K562 (cell line): ENCODE measurements around the gene MLLT3. TPM values are rescaled to one million over a fixed set of nuclear protein-coding genes. Genes with fewer than 3 reads are reported as not detected.

Experiments used
- ATAC-seq: fragments of 200-7000 bp; cut with Tn5 transposase; 3 replicates; pipeline ENCODE4 v1.9.1; 2020; ENCODE audit warnings: moderate library complexity
- BruUV-seq: library from RNA; stranded (reverse); fragments of 400-500 nt; replicated peaks from 2 replicates; lab custom pipeline; 2021; lab: Mats Ljungman, UMichigan
- CTCF ChIA-PET: fragments of 300-600 bp; formaldehyde crosslinking; extraction: SDS; loops from one replicate; lab custom pipeline; 2021; ENCODE audit warnings: low intra/inter-chr PET ratio; lab: Yijun Ruan, JAX
- POLR2A ChIA-PET: fragments of 300-600, 350-650 bp; sonication (Branson Sonifier 250); formaldehyde crosslinking; extraction: SDS; loops from one replicate; lab custom pipeline; 2021; ENCODE audit warnings: antibody characterized with exemption, inconsistent platforms; lab: Yijun Ruan, JAX
- DNase-seq, 4 experiments: peaks; one replicate each; pipeline versions ENCODE4 v3.0.0 to v3.0.0-alpha.2; 2011 to 2018; ENCODE audit warnings: low spot score in 3 of 4, mixed read lengths in 3 of 4; ENCODE audit errors: extremely low read depth in 1 of 4
- FAIRE-seq: peaks from 2 replicates; lab custom pipeline; 2011; peaks lifted over from hg19 to GRCh38; lab: Jason Lieb, UNC
- H2AFZ ChIP-seq: 2 replicates; pipeline ENCODE4 v1.6.0; 2011; ENCODE audit warnings: low read depth, low read length, control low read depth, inconsistent platforms
- H3K27ac ChIP-seq: fragments of 200-600 bp; 3 replicates; pipeline ENCODE4 v1.8.0; 2011; ENCODE audit warnings: low read depth, mild to moderate bottlenecking, control low read depth, inconsistent platforms, low read length, moderate library complexity, mixed read lengths; ENCODE audit errors: extremely low read depth
- H3K27me3 ChIP-seq, 2 experiments: fragments of 300-600 bp in 1 of 2; 2 replicates in 1 of 2; 3 replicates in 1 of 2; pipeline versions ENCODE4 v1.6.0 to v1.8.0; 2011; ENCODE audit warnings: inconsistent platforms in 2 of 2, low read length in 2 of 2, mild to moderate bottlenecking in 1 of 2, mixed read lengths in 1 of 2, moderate library complexity in 1 of 2; ENCODE audit not compliant: control insufficient read depth in 2 of 2, insufficient read depth in 2 of 2
- H3K36me3 ChIP-seq: fragments of 300-600 bp; 3 replicates; pipeline ENCODE4 v1.8.0; 2011; ENCODE audit warnings: mild to moderate bottlenecking, low read length, inconsistent platforms; ENCODE audit not compliant: control insufficient read depth, insufficient read depth
- H3K4me1 ChIP-seq, 2 experiments: fragments of 200-600 bp in 1 of 2; replicated peaks in 1 of 2; 2 replicates in 1 of 2; 3 replicates in 1 of 2; pipeline versions ENCODE4 v1.5.1 to v1.8.0; 2011; ENCODE audit warnings: inconsistent platforms in 2 of 2, low read length in 2 of 2, mild to moderate bottlenecking in 1 of 2, mixed read lengths in 1 of 2, moderate library complexity in 1 of 2; ENCODE audit not compliant: control insufficient read depth in 2 of 2, insufficient read depth in 2 of 2
- H3K4me2 ChIP-seq: 2 replicates; pipeline ENCODE4 v1.6.1; 2011; ENCODE audit warnings: low read length, control low read depth, inconsistent platforms, mixed read lengths; ENCODE audit not compliant: insufficient read depth
- H3K4me3 ChIP-seq: fragments of 200-600 bp; sonication (generic), shearing (Covaris generic); 2 replicates; pipeline ENCODE4 v1.5.1; 2016; ENCODE audit warnings: control low read depth, inconsistent platforms
- H3K79me2 ChIP-seq: fragments of 200-600 bp; 3 replicates; pipeline ENCODE4 v1.8.0; 2011; ENCODE audit warnings: low read length, inconsistent platforms; ENCODE audit not compliant: control insufficient read depth, insufficient read depth
- H3K9ac ChIP-seq, 2 experiments: 2 replicates each; pipeline versions ENCODE4 v1.6.0 to v1.6.1; 2011; ENCODE audit warnings: low read depth in 2 of 2, low read length in 2 of 2, control low read depth in 1 of 2, inconsistent platforms in 1 of 2, mild to moderate bottlenecking in 1 of 2, mixed read lengths in 1 of 2; ENCODE audit not compliant: insufficient read depth in 1 of 2
- H3K9me1 ChIP-seq: one replicate; pipeline ENCODE4 v1.6.0; 2011; ENCODE audit warnings: inconsistent platforms, mild to moderate bottlenecking, low read length, moderate library complexity; ENCODE audit not compliant: control insufficient read depth, insufficient read depth
- H3K9me3 ChIP-seq: replicated peaks from 2 replicates; pipeline ENCODE4 v1.5.1; 2011; ENCODE audit warnings: low read depth, low read length, inconsistent platforms; ENCODE audit not compliant: control insufficient read depth, insufficient read depth
- H4K20me1 ChIP-seq: replicated peaks from 2 replicates; pipeline ENCODE4 v1.6.1; 2011; ENCODE audit warnings: low read length, inconsistent platforms, mixed read lengths; ENCODE audit not compliant: control insufficient read depth, insufficient read depth
- CREM ChIP-seq: IDR thresholded peaks from 2 replicates; pipeline ENCODE4 v1.6.1; 2014; ENCODE audit warnings: antibody characterized with exemption, low read depth
- FIP1L1 ChIP-seq: fragments of 200-400 bp; formaldehyde crosslinking; IDR thresholded peaks from 2 replicates; pipeline ENCODE4 v1.6.1; 2018; ENCODE audit warnings: mild to moderate bottlenecking, low read depth, low read length; ENCODE audit not compliant: poor library complexity, severe bottlenecking
- HNRNPK ChIP-seq: fragments of 200-400 bp; formaldehyde crosslinking; IDR thresholded peaks from one replicate; pipeline ENCODE4 v1.6.1; 2018; ENCODE audit warnings: mild to moderate bottlenecking, low read depth, low read length; ENCODE audit not compliant: poor library complexity, severe bottlenecking
- PHF20 ChIP-seq: fragments of 450-650 bp; IDR thresholded peaks from 2 replicates; pipeline ENCODE4 v1.6.1; 2018; ENCODE audit not compliant: partially characterized antibody
- POLR2A ChIP-seq: fragments of 450-650 bp; conservative IDR thresholded peaks from 2 replicates; pipeline ENCODE4 v1.6.1; 2016
- ZNF174 ChIP-seq: fragments of 250-450 bp; sonication (Bioruptor Pico); IDR thresholded peaks from 2 replicates; pipeline ENCODE4 v1.4.0; 2020; ENCODE audit warnings: mild to moderate bottlenecking
- ZNF436 ChIP-seq: fragments of 250-450, 450-650 bp; sonication (Bioruptor Pico); formaldehyde crosslinking; IDR thresholded peaks from 2 replicates; pipeline ENCODE4 v1.7.0; 2020; ENCODE audit warnings: mild to moderate bottlenecking
- ZZZ3 ChIP-seq: fragments of 450-650 bp; IDR thresholded peaks from 2 replicates; pipeline ENCODE4 v1.6.1; 2016; ENCODE audit warnings: antibody characterized with exemption, mild to moderate bottlenecking, moderate library complexity
- WGBS: fragments of 100-300 bp; shearing (Covaris generic); methylation state at CpG from one replicate; pipeline ENCODE4 v1.1.6; 2016; ENCODE audit warnings: low coverage, mixed read lengths; ENCODE audit not compliant: insufficient coverage; ENCODE audit errors: missing lambda C conversion rate; 5-methylcytosine and 5-hydroxymethylcytosine counted together
- in situ Hi-C: fragments of 300-500 bp; cut with MboI; formaldehyde crosslinking; loops from 4 replicates; pipeline ENCODE4 v1.15.0; 2018; ENCODE audit warnings: inconsistent platforms, mixed read lengths
- intact Hi-C: fragments of 100-400 bp; cut with micrococcal nuclease; formaldehyde crosslinking; loops from 2 replicates; pipeline ENCODE4 v1.14.2; 2022
- polyA plus RNA-seq, 8 experiments: library from polyadenylated mRNA; depleted of rRNA in 4 of 8; stranded (reverse) in 5 of 8; unstranded in 3 of 8; fragments of >200 nt; fragmentation: Nextera tagmentation in 2 of 8; fragmentation: Illumina TruSeq in 1 of 8; extraction: Ambion mirVana in 2 of 8; extraction: Trizol in 1 of 8; gene quantifications; 2 replicates each; pipeline versions ENCODE4 v1.2.1 to v1.2.3, GENCODE V29; 2011 to 2014; ENCODE audit warnings: inconsistent platforms in 1 of 8, missing spikeins in 1 of 8
- total RNA-seq, 7 experiments: library from RNA; depleted of rRNA in 6 of 7; stranded (reverse); fragments of >200 nt in 6 of 7; fragmentation: Illumina TruSeq in 2 of 7; extraction: Trizol in 2 of 7; gene quantifications; 2 replicates each; pipeline versions ENCODE4 v1.2.1 to v1.2.3, GENCODE V29; 2011 to 2021; ENCODE audit warnings: low replicate concordance in 1 of 7
- TF ChIP-seq, protein P1 (sequence below): sonication (generic); formaldehyde crosslinking; IDR thresholded peaks from 2 replicates; pipeline ENCODE4 v1.8.1; 2022; ENCODE audit warnings: missing genetic modification reagents
- TF ChIP-seq, protein P2 (sequence below): fragments of 250-450 bp; sonication (Bioruptor Pico); IDR thresholded peaks from 2 replicates; pipeline ENCODE4 v1.5.0; 2021; ENCODE audit warnings: mild to moderate bottlenecking, borderline replicate concordance
- TF ChIP-seq, protein P3 (sequence below): sonication (generic); formaldehyde crosslinking; IDR thresholded peaks from 2 replicates; pipeline ENCODE4 v1.8.1; 2023; ENCODE audit warnings: mild to moderate bottlenecking, missing genetic modification reagents

MLLT3 gene
- total and polyA plus RNA-seq, 9 of the 15 experiments (the other 6 are each of a cell fraction or from before 2014, with no cell fraction given) = 0.07 to 0.42 (median 0.22) TPM; not detected in 4

DNA sequence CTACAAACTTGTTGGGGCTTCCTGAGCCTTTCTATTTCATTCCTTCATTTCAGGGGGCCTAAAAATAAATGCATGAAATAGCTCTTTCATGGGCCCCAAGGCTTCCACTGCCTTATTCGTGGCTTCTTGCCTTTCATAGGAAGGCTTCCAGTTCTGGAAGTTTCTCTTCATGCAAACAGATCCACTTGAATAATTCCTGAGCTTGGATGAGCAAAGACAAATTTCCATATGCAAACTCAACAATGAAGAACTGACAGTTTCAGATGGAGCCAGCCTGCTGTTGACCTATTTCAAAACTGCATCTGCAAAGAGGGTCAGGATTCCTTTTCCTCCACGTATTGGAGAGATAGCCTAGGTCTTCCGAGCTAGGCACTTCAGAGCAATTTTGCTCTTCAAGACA is 142.1 kb downstream of the MLLT3 start:
- no peak overlapping the region for H3K4me2 ChIP-seq
- in situ Hi-C loops (no loop called here), intact Hi-C loops (no loop called here)
- H3K4me1 ChIP-seq = no peaks in the 10 kb centered on the region
- H3K27ac ChIP-seq = no peak overlapping the region
- H3K9me3 ChIP-seq = no peaks in the 10 kb centered on the region
- BruUV-seq = no TSS peak
- H4K20me1 ChIP-seq = no peaks in the 10 kb centered on the region
- no peaks in the 10 kb centered on the region for H3K79me2 ChIP-seq
- POLR2A ChIA-PET = no interaction called here
- no peak overlapping the region for H3K4me3 ChIP-seq
- no peaks in the 10 kb centered on the region for H3K9me1 ChIP-seq
- no peaks in the 10 kb centered on the region for H3K36me3 ChIP-seq
- TF ChIP-seq POLR2A (no peak), CREM (no peak), PHF20 (no peak), ZNF436 (CRISPR knock-in tag) (no peak), ZNF174 (no peak), ZZZ3 (no peak), FIP1L1 (no peak), HNRNPK (no peak)
- TF ChIP-seq, protein P1, sequence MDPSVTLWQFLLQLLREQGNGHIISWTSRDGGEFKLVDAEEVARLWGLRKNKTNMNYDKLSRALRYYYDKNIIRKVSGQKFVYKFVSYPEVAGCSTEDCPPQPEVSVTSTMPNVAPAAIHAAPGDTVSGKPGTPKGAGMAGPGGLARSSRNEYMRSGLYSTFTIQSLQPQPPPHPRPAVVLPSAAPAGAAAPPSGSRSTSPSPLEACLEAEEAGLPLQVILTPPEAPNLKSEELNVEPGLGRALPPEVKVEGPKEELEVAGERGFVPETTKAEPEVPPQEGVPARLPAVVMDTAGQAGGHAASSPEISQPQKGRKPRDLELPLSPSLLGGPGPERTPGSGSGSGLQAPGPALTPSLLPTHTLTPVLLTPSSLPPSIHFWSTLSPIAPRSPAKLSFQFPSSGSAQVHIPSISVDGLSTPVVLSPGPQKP (CRISPR knock-in tag) = no peak
- TF ChIP-seq, protein P2, sequence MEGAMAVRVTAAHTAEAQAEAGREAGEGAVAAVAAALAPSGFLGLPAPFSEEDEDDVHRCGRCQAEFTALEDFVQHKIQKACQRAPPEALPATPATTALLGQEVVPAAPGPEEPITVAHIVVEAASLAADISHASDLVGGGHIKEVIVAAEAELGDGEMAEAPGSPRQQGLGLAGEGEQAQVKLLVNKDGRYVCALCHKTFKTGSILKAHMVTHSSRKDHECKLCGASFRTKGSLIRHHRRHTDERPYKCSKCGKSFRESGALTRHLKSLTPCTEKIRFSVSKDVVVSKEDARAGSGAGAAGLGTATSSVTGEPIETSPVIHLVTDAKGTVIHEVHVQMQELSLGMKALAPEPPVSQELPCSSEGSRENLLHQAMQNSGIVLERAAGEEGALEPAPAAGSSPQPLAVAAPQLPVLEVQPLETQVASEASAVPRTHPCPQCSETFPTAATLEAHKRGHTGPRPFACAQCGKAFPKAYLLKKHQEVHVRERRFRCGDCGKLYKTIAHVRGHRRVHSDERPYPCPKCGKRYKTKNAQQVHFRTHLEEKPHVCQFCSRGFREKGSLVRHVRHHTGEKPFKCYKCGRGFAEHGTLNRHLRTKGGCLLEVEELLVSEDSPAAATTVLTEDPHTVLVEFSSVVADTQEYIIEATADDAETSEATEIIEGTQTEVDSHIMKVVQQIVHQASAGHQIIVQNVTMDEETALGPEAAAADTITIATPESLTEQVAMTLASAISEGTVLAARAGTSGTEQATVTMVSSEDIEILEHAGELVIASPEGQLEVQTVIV (CRISPR knock-in tag) = no peak
- TF ChIP-seq, protein P3, sequence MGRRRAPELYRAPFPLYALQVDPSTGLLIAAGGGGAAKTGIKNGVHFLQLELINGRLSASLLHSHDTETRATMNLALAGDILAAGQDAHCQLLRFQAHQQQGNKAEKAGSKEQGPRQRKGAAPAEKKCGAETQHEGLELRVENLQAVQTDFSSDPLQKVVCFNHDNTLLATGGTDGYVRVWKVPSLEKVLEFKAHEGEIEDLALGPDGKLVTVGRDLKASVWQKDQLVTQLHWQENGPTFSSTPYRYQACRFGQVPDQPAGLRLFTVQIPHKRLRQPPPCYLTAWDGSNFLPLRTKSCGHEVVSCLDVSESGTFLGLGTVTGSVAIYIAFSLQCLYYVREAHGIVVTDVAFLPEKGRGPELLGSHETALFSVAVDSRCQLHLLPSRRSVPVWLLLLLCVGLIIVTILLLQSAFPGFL (CRISPR knock-in tag) = no peak
- no peak for DNase-seq
- 0% methylated on average over 3 of the region's 3 CpGs for WGBS
- no peak overlapping the region for H3K9ac ChIP-seq
- no peak overlapping the region for H2AFZ ChIP-seq
- no peaks in the 10 kb centered on the region for H3K27me3 ChIP-seq
- CTCF ChIA-PET = no interaction called here
- ATAC-seq = no peak
- no peak for FAIRE-seq
